Thyroid gland (tissue), 4 donors: ENCODE results near the gene MPZL2. TPM values are rescaled to one million over a fixed set of nuclear protein-coding genes. Genes with fewer than 3 reads are reported as not detected.

ENCODE experiments used
- DNase-seq, 2 donors: peaks; one replicate each; pipeline ENCODE4 v3.0.0-alpha.2; 2019
- H3K27ac ChIP-seq, 3 donors: fragments of 200-600 bp; sonication (generic); 1 replicate in 2 of 3; 2 replicates in 1 of 3; pipeline ENCODE4 v1.5.1; 2016 to 2019; ENCODE audit warnings: mild to moderate bottlenecking in 1 of 3, moderate library complexity in 1 of 3
- H3K27me3 ChIP-seq: fragments of 200-600 bp; sonication (generic); one replicate; pipeline ENCODE4 v1.5.1; 2019
- H3K36me3 ChIP-seq, 2 donors: fragments of 200-600 bp; sonication (generic); one replicate each; pipeline ENCODE4 v1.5.1; 2016 to 2019
- H3K4me1 ChIP-seq, 2 donors: fragments of 200-600 bp; sonication (generic); one replicate each; pipeline ENCODE4 v1.5.1; 2017 to 2019
- H3K4me3 ChIP-seq, 3 donors: fragments of 200-600 bp; sonication (generic); replicated peaks in 1 of 3; 1 replicate in 2 of 3; 2 replicates in 1 of 3; pipeline ENCODE4 v1.5.1; 2016; ENCODE audit warnings: mild to moderate bottlenecking in 1 of 3
- H3K9me3 ChIP-seq: fragments of 200-600 bp; sonication (generic); one replicate; pipeline ENCODE4 v1.5.1; 2017
- POLR2A ChIP-seq, 2 donors: fragments of 450-650 bp; IDR thresholded peaks; one replicate each; pipeline ENCODE4 v1.6.1; 2017; ENCODE audit warnings: antibody characterized with exemption in 2 of 2, mild to moderate bottlenecking in 2 of 2, moderate library complexity in 1 of 2
- WGBS, 2 donors: methylation state at CpG; one replicate each; pipeline ENCODE4 v1.1.5; 2017; 5-methylcytosine and 5-hydroxymethylcytosine counted together
- intact Hi-C: fragments of 100-400 bp; cut with DNase I; formaldehyde crosslinking; loops from one replicate; pipeline ENCODE4 v1.15.1; 2023
- total RNA-seq, 4 donors: library from RNA; depleted of rRNA; stranded (reverse); fragments of >200 nt; gene quantifications; one replicate each; pipeline ENCODE4 v1.2.3, GENCODE V29; 2016
- TF ChIP-seq, protein P1 (sequence below), 6 experiments: fragments of 200-600 bp in 3 of 6; fragments of 450-650 bp in 3 of 6; sonication (generic) in 3 of 6; IDR thresholded peaks; one replicate each; pipeline ENCODE4 v1.5.1; 2016 to 2019; ENCODE audit warnings: antibody characterized with exemption in 6 of 6, mild to moderate bottlenecking in 2 of 6, inconsistent platforms in 1 of 6, moderate library complexity in 1 of 6

Gene MPZL2
- total RNA-seq, result 10 to 100 TPM; 40.3 to 92.7 (median 76.1) TPM

DNA sequence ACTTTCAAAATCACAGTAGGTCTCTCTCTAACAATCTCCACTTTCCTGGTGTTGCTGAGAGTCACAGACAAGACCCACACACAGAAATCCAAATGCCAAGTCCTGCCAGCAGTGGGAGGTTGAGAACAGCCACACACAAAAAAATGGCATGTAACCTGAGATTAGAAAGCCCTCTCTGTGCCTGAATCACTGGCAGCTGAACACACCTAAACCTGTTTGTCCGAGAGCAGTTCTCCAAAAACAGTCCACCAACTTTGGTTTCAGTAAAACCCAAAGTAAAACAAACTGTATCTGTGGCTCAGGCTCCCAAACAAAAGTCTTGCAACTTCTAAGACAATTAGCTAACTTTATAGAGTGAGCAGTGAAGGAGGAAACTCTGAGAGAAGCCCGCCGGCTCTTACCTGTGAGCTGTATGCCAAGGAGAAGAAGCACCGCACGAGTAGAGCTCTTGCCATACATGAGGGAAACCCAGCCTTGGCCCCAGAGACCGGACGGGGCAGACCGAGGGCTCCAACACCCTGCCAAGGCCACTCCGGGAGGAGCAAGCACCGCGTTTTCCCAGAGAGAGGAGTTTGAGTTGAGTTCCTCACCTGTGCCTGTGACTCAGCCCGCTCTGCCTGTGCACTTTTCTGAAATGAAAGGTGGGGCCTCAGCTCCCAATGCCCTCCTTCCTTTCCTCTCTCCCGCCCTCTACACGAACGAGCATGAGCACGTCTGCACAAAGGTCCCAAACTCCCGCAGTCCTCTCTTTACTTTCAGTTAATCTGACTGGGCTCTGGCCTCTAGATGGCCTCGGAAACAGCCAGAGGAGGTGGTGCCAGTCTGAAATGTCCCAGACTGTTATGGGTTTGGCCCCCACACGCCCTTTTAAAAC is at the start of gene MPZL2:
MPZL2 (minus strand) TSS at position 603 of the 874 bp plus-strand sequence; CDS start at position 459, 144 bp downstream.
- H3K27me3 ChIP-seq, result no peaks in the 10 kb centered on the region
- H3K4me1 ChIP-seq, result peaks cover 24 to 48% of the 10 kb centered on the region in 2 donors
- peak within 1 kb of the TSS in 2 of 3 donors; percentile 33 to 43 for H3K4me3 ChIP-seq
- no peaks in the 10 kb centered on the region for H3K9me3 ChIP-seq
- TF ChIP-seq, protein P1, sequence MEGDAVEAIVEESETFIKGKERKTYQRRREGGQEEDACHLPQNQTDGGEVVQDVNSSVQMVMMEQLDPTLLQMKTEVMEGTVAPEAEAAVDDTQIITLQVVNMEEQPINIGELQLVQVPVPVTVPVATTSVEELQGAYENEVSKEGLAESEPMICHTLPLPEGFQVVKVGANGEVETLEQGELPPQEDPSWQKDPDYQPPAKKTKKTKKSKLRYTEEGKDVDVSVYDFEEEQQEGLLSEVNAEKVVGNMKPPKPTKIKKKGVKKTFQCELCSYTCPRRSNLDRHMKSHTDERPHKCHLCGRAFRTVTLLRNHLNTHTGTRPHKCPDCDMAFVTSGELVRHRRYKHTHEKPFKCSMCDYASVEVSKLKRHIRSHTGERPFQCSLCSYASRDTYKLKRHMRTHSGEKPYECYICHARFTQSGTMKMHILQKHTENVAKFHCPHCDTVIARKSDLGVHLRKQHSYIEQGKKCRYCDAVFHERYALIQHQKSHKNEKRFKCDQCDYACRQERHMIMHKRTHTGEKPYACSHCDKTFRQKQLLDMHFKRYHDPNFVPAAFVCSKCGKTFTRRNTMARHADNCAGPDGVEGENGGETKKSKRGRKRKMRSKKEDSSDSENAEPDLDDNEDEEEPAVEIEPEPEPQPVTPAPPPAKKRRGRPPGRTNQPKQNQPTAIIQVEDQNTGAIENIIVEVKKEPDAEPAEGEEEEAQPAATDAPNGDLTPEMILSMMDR (IDR thresholded peaks at IDR 0.05), result no peak
- TF ChIP-seq POLR2A (IDR thresholded peaks at IDR 0.05), result peak; percentile 38 to 91
- H3K27ac ChIP-seq, result peak within 1 kb of the TSS; percentile 81 to 92 (median 84)
- intact Hi-C loops, result no loop called here
- DNase-seq, result peak; percentile 84 to 86
- H3K36me3 ChIP-seq, result no peaks in the 10 kb centered on the region
- WGBS, 2 donors, result 3 to 5% methylated on average over 18 to 19 of the region's 19 CpGs

DNA sequence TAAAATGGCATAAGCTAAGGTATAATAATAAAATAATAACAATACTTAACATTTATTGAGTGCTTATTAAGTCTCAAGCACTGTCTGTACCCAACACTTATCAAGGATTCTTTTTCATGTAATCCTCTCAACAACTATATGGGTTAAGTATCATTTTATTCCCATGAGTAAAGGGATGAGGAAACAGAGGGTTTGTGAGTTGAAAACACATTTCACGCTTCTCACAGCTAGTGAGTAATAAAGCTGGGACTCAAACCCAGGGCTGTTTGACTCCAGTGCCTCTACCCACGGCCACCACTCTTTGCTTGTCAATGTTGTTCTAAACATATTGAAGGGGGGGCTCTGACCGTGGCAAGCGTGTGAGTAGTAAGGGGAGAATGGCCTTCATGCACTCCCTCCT is 49.1 kb upstream of the MPZL2 start:
- H3K36me3 ChIP-seq, result no peaks in the 10 kb centered on the region
- H3K27ac ChIP-seq, result no peak overlapping the region
- no peaks in the 10 kb centered on the region for H3K9me3 ChIP-seq
- no peak overlapping the region for H3K4me3 ChIP-seq
- H3K4me1 ChIP-seq, result peaks cover 0 to 5% of the 10 kb centered on the region in 2 donors
- intact Hi-C loops, result no loop called here
- TF ChIP-seq POLR2A (IDR thresholded peaks at IDR 0.05), result no peak
- TF ChIP-seq, protein P1 (IDR thresholded peaks at IDR 0.05), result no peak
- peaks cover 4% of the 10 kb centered on the region for H3K27me3 ChIP-seq
- 45 to 50% methylated on average over 4 of the region's 4 CpGs for WGBS, 2 donors
- DNase-seq, result no peak

- peaks cover 4% of the 10 kb centered on the region for H3K27me3 ChIP-seq
Observed at GRCh38 chr11:118312328-118312727, 48.2 kb upstream of the MPZL2 start.

DNA sequence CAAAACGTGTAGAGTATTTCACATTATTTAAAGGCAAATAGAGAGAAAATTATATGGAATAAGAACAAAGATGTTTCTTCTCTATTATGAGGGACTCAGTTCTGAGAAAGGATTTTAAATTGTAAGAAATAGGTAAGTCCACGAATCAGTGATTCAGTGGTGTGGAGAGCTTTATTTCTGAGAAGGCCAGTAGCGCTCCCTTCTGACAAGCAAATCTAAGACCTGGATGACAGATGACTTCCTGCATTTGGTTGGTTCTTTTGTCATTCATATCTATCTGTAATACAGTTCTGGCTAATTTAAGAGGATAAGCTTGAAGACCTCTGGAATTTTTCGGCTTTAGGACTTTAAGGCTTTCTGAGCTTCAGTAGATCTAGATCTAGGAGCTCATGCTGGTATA is 47.4 kb upstream of the MPZL2 start:
- intact Hi-C loops, result no loop called here
- H3K4me3 ChIP-seq, result no peak overlapping the region
- H3K27me3 ChIP-seq, result peaks cover 4% of the 10 kb centered on the region
- H3K9me3 ChIP-seq, result no peaks in the 10 kb centered on the region
- no peaks in the 10 kb centered on the region for H3K36me3 ChIP-seq
- no peak overlapping the region for H3K27ac ChIP-seq
- no peak for DNase-seq
- peaks cover 0 to 5% of the 10 kb centered on the region in 2 donors for H3K4me1 ChIP-seq
- 73 to 75% methylated on average over 4 of the region's 4 CpGs for WGBS, 2 donors
- TF ChIP-seq POLR2A (IDR thresholded peaks at IDR 0.05), result no peak
- TF ChIP-seq, protein P1 (IDR thresholded peaks at IDR 0.05), result no peak

More at GRCh38 chr11:118312328-118312727, 48.2 kb upstream of the MPZL2 start:
- intact Hi-C loops, result no loop called here
- no peak overlapping the region for H3K27ac ChIP-seq
- peaks cover 0 to 5% of the 10 kb centered on the region in 2 donors for H3K4me1 ChIP-seq
- H3K36me3 ChIP-seq, result no peaks in the 10 kb centered on the region
- no peaks in the 10 kb centered on the region for H3K9me3 ChIP-seq
- no peak overlapping the region for H3K4me3 ChIP-seq
- no peak for DNase-seq
- WGBS, 2 donors, result 95% methylated on average over 2 of the region's 2 CpGs
- TF ChIP-seq, protein P1 (IDR thresholded peaks at IDR 0.05), result no peak
- no peak for TF ChIP-seq POLR2A (IDR thresholded peaks at IDR 0.05)
